SK-N-SH (cell line): ENCODE data around the gene TRPV2. TPM values are rescaled to one million over a fixed set of nuclear protein-coding genes. Genes with fewer than 3 reads are reported as not detected.
A peak's percentile ranks its signal among the peaks of the same experiment; 100 is the strongest.

ENCODE experiments used
- CTCF ChIA-PET: fragments of 300-600, 350-600 bp; formaldehyde crosslinking; extraction: SDS; loops from one replicate; lab custom pipeline; 2021; lab: Yijun Ruan, JAX
- POLR2A ChIA-PET: fragments of 350-600 bp; sonication (Branson Sonifier 250); formaldehyde crosslinking; extraction: SDS; loops from one replicate; lab custom pipeline; 2020; ENCODE audit warnings: antibody characterized with exemption, inconsistent platforms; lab: Yijun Ruan, JAX
- DNase-seq: peaks from one replicate; pipeline ENCODE4 v3.0.0; 2012
- H2AFZ ChIP-seq: fragments of 200-600 bp; sonication (generic); 2 replicates; pipeline ENCODE4 v1.8.1; 2016; ENCODE audit warnings: antibody characterized with exemption, mild to moderate bottlenecking, low read depth
- H3F3A ChIP-seq: fragments of 200-600 bp; sonication (generic); replicated peaks from 2 replicates; pipeline ENCODE3; 2016; ENCODE audit warnings: antibody characterized with exemption, mild to moderate bottlenecking; ENCODE audit not compliant: insufficient read depth
- H3K27ac ChIP-seq, 2 experiments: fragments of 200-500 bp in 1 of 2; fragments of 200-600 bp in 1 of 2; sonication (Bioruptor generic) in 1 of 2; sonication (generic), shearing (Covaris generic) in 1 of 2; 2 replicates each; pipeline versions ENCODE4 v1.5.1 to v1.6.1; 2014 to 2016; ENCODE audit warnings: low read depth in 2 of 2, inconsistent platforms in 1 of 2, low read length in 1 of 2, mild to moderate bottlenecking in 1 of 2, mixed read lengths in 1 of 2
- H3K27me3 ChIP-seq: fragments of 200-600 bp; sonication (generic), shearing (Covaris generic); 2 replicates; pipeline ENCODE4 v1.6.1; 2016; ENCODE audit warnings: mixed run types; ENCODE audit not compliant: insufficient read depth
- H3K36me3 ChIP-seq, 2 experiments: fragments of 200-500 bp in 1 of 2; fragments of 200-600 bp in 1 of 2; sonication (Bioruptor generic) in 1 of 2; sonication (generic) in 1 of 2; replicated peaks in 1 of 2; 2 replicates each; pipeline versions ENCODE3 to v1.5.1; 2014 to 2016; ENCODE audit warnings: low read length in 1 of 2, mild to moderate bottlenecking in 1 of 2; ENCODE audit not compliant: insufficient read depth in 2 of 2, control insufficient read depth in 1 of 2
- H3K4me1 ChIP-seq, 2 experiments: fragments of 200-500 bp in 1 of 2; fragments of 200-600 bp in 1 of 2; sonication (Bioruptor generic) in 1 of 2; sonication (generic), shearing (Covaris generic) in 1 of 2; 2 replicates each; pipeline versions ENCODE4 v1.5.1 to v1.6.1; 2014 to 2016; ENCODE audit warnings: low read depth in 1 of 2, low read length in 1 of 2, mixed run types in 1 of 2; ENCODE audit not compliant: insufficient read depth in 2 of 2, control insufficient read depth in 1 of 2
- H3K4me2 ChIP-seq: fragments of 200-600 bp; sonication (generic), shearing (Covaris generic); 2 replicates; pipeline ENCODE4 v1.6.1; 2017; ENCODE audit warnings: mixed run types
- H3K4me3 ChIP-seq, 2 experiments: fragments of 200-500 bp in 1 of 2; fragments of 200-600 bp in 1 of 2; sonication (Bioruptor generic) in 1 of 2; sonication (generic), shearing (Covaris generic) in 1 of 2; 2 replicates each; pipeline versions ENCODE4 v1.5.1 to v1.8.1; 2014 to 2016; ENCODE audit warnings: low read depth in 2 of 2, inconsistent platforms in 1 of 2, low read length in 1 of 2, mild to moderate bottlenecking in 1 of 2, mixed read lengths in 1 of 2, moderate library complexity in 1 of 2
- H3K79me2 ChIP-seq: fragments of 200-600 bp; sonication (generic); 2 replicates; pipeline ENCODE4 v1.8.1; 2017; ENCODE audit warnings: mild to moderate bottlenecking; ENCODE audit not compliant: insufficient read depth
- H3K9ac ChIP-seq: fragments of 200-600 bp; sonication (generic); 2 replicates; pipeline ENCODE4 v1.6.1; 2017; ENCODE audit warnings: mixed run types
- H3K9me2 ChIP-seq: fragments of 200-600 bp; sonication (generic); 2 replicates; pipeline ENCODE4 v1.6.1; 2017; ENCODE audit warnings: mixed run types
- H3K9me3 ChIP-seq: fragments of 200-600 bp; sonication (generic); 2 replicates; pipeline ENCODE4 v1.6.1; 2017; ENCODE audit warnings: mixed run types, mild to moderate bottlenecking, moderate library complexity
- H4K20me1 ChIP-seq: fragments of 200-600 bp; sonication (generic); 2 replicates; pipeline ENCODE4 v1.6.1; 2017; ENCODE audit warnings: mild to moderate bottlenecking, mixed run types; ENCODE audit not compliant: insufficient read depth
- CHD2 ChIP-seq: fragments of 150-350 bp; IDR thresholded peaks from 2 replicates; pipeline ENCODE4 v1.6.1; 2018; ENCODE audit warnings: low read length; ENCODE audit not compliant: partially characterized antibody
- ELF1 ChIP-seq: IDR thresholded peaks from 2 replicates; pipeline ENCODE4 v1.4.0; 2012
- FOXJ3 ChIP-seq: sonication (generic); formaldehyde crosslinking; IDR thresholded peaks from 2 replicates; pipeline ENCODE4 v1.5.1; 2020; ENCODE audit warnings: mild to moderate bottlenecking, missing genetic modification reagents
- FOXM1 ChIP-seq: IDR thresholded peaks from 2 replicates; pipeline ENCODE4 v1.4.0; 2012; ENCODE audit warnings: low read depth, mild to moderate bottlenecking
- GATA2 ChIP-seq: sonication (generic); formaldehyde crosslinking; IDR thresholded peaks from 2 replicates; pipeline ENCODE4 v1.5.0; 2020; ENCODE audit warnings: mild to moderate bottlenecking, missing genetic modification reagents
- IRF3 ChIP-seq: fragments of 150-350 bp; IDR thresholded peaks from 2 replicates; pipeline ENCODE4 v1.6.1; 2016; ENCODE audit warnings: mild to moderate bottlenecking, low read depth, low read length
- JUND ChIP-seq: IDR thresholded peaks from 2 replicates; pipeline ENCODE4 v1.4.0; 2012
- MEF2A ChIP-seq: IDR thresholded peaks from 2 replicates; pipeline ENCODE4 v1.4.0; 2012; ENCODE audit warnings: low read depth, borderline replicate concordance
- MXI1 ChIP-seq: IDR thresholded peaks from 2 replicates; pipeline ENCODE4 v1.6.1; 2012; ENCODE audit warnings: mild to moderate bottlenecking, low read depth, low read length, improper control_type of control experiment
- NFIC ChIP-seq: IDR thresholded peaks from 2 replicates; pipeline ENCODE4 v1.4.0; 2012; ENCODE audit warnings: borderline replicate concordance
- RAD21 ChIP-seq: IDR thresholded peaks from 2 replicates; pipeline ENCODE4 v1.6.1; 2012; ENCODE audit warnings: mild to moderate bottlenecking, low read length
- REST ChIP-seq: IDR thresholded peaks from 2 replicates; pipeline ENCODE4 v1.6.1; 2012; ENCODE audit warnings: mild to moderate bottlenecking, low read depth, low read length, moderate library complexity
- RXRA ChIP-seq: IDR thresholded peaks from 2 replicates; pipeline ENCODE4 v1.4.0; 2012; ENCODE audit warnings: low read depth, mild to moderate bottlenecking, borderline replicate concordance
- TCF12 ChIP-seq: IDR thresholded peaks from 2 replicates; pipeline ENCODE4 v1.4.0; 2012
- TEAD4 ChIP-seq: IDR thresholded peaks from 2 replicates; pipeline ENCODE4 v1.4.0; 2012; ENCODE audit warnings: mild to moderate bottlenecking, borderline replicate concordance; ENCODE audit not compliant: insufficient read depth
- USF1 ChIP-seq: IDR thresholded peaks from 2 replicates; pipeline ENCODE4 v1.4.0; 2012; ENCODE audit warnings: low read depth, borderline replicate concordance
- WGBS: methylation state at CpG from one replicate; pipeline ENCODE4 v1.1.6; 2017; ENCODE audit warnings: low lambda C conversion rate; 5-methylcytosine and 5-hydroxymethylcytosine counted together
- polyA plus RNA-seq, 3 experiments: library from polyadenylated mRNA; depleted of rRNA; stranded (reverse); fragments of >200 nt; gene quantifications; 2 replicates each; pipeline ENCODE4 v1.2.3, GENCODE V29; 2012

Gene TRPV2
- polyA plus RNA-seq, 1 of the 3 experiments (the other 2 are of a cell fraction) = 11.0 TPM

GRCh38 chr17:16464303-16465051, 49.1 kb downstream of the TRPV2 start:
- Histone ChIP-seq H4K20me1 (no peaks in the 10 kb centered on the region), H3K27me3 (no peaks in the 10 kb centered on the region), H3K4me1 (peaks cover 0 to 40% of the 10 kb centered on the region in 2 experiments; a peak in 1 of 4 replicates), H2AFZ (no peak overlapping the region), H3K79me2 (no peaks in the 10 kb centered on the region), H3K36me3 (no peaks in the 10 kb centered on the region), H3K9me2 (no peaks in the 10 kb centered on the region), H3F3A (no peaks in the 10 kb centered on the region), H3K4me2 (no peak overlapping the region), H3K27ac (peak overlapping the region in 1 of 2 experiments; percentile 88; a peak in 2 of 4 replicates), H3K4me3 (no peak overlapping the region), H3K9me3 (no peaks in the 10 kb centered on the region), H3K9ac (no peak overlapping the region)
- POLR2A ChIA-PET = interaction anchor here (2.1 kb wide), 1 partner anchor 11 kb away, joined by 8 read pairs; no protein-coding TSS in a partner anchor
- no peak for DNase-seq
- 92% methylated on average over 6 of the region's 12 CpGs for whole genome bisulfite sequencing
- TF ChIP-seq IRF3 = no peak
- TF ChIP-seq MEF2A = no peak
- TF ChIP-seq TEAD4 = no peak
- no peak for TF ChIP-seq REST
- no peak for TF ChIP-seq JUND
- TF ChIP-seq MXI1 = no peak
- no peak for TF ChIP-seq USF1
- TF ChIP-seq FOXJ3 (CRISPR knock-in tag) = no peak
- TF ChIP-seq TCF12 = no peak
- TF ChIP-seq RAD21 = no peak
- no peak for TF ChIP-seq NFIC
- CTCF ChIA-PET = interaction anchor here (0.6 to 33.7 kb wide), 13 partner anchors 11 to 120 kb away, joined by 3 to 746 read pairs (median 5); no protein-coding TSS in a partner anchor

- H3K9me2 ChIP-seq = no peaks in the 10 kb centered on the region
These were observed 49.6 kb downstream of the TRPV2 start for GRCh38 chr17:16465052-16465312.

More at GRCh38 chr17:16465052-16465312, 49.6 kb downstream of the TRPV2 start:
- no peak for DNase-seq
- Histone ChIP-seq H3K4me1 (peaks cover 0 to 45% of the 10 kb centered on the region in 2 experiments; a peak in 2 of 4 replicates), H3K27me3 (no peaks in the 10 kb centered on the region), H2AFZ (no peak overlapping the region), H4K20me1 (no peaks in the 10 kb centered on the region), H3K4me3 (no peak overlapping the region)
- POLR2A ChIA-PET = no interaction called here
- TF ChIP-seq TCF12 = no peak
- TF ChIP-seq REST = no peak
- no peak for TF ChIP-seq IRF3
- TF ChIP-seq NFIC = no peak
- no peak for TF ChIP-seq GATA2 (CRISPR knock-in tag)
- no peak for TF ChIP-seq CHD2
- TF ChIP-seq RXRA = no peak
- TF ChIP-seq FOXM1 = no peak
- no peak for TF ChIP-seq ELF1
- no peak for TF ChIP-seq FOXJ3 (CRISPR knock-in tag)
- TF ChIP-seq, all 33 proteins: peak for 0
- CTCF ChIA-PET = interaction anchor here (1.0 to 33.7 kb wide), 4 partner anchors 12 to 120 kb away, joined by 3 to 746 read pairs (median 38); no protein-coding TSS in a partner anchor
- Histone ChIP-seq H3K27ac (no peak overlapping the region), H3K79me2 (no peaks in the 10 kb centered on the region), H3K9ac (no peak overlapping the region), H3K36me3 (no peaks in the 10 kb centered on the region), H3K4me2 (no peak overlapping the region), H3F3A (no peaks in the 10 kb centered on the region), H3K9me3 (no peaks in the 10 kb centered on the region)
- WGBS = no CpG with 5 or more reads among the region's 3 CpGs
